Astrocyte (in vitro differentiated cells and primary cell): ENCODE measurements around the gene SLC25A47.

Experiments
- EZH2 ChIP-seq: IDR thresholded peaks from 2 replicates; pipeline ENCODE4 v1.6.1; 2012; ENCODE audit warnings: mild to moderate bottlenecking, low read length, inconsistent platforms; ENCODE audit not compliant: insufficient read depth
- TF ChIP-seq, protein P1 (sequence below): IDR thresholded peaks from 2 replicates; pipeline ENCODE4 v1.5.1; 2011; ENCODE audit warnings: low read depth, mild to moderate bottlenecking, inconsistent platforms, low read length, moderate library complexity; ENCODE audit not compliant: insufficient read depth

GRCh38 chr14:100359111-100359510 is 36.0 kb downstream of the SLC25A47 start:
- TF ChIP-seq, protein P1, sequence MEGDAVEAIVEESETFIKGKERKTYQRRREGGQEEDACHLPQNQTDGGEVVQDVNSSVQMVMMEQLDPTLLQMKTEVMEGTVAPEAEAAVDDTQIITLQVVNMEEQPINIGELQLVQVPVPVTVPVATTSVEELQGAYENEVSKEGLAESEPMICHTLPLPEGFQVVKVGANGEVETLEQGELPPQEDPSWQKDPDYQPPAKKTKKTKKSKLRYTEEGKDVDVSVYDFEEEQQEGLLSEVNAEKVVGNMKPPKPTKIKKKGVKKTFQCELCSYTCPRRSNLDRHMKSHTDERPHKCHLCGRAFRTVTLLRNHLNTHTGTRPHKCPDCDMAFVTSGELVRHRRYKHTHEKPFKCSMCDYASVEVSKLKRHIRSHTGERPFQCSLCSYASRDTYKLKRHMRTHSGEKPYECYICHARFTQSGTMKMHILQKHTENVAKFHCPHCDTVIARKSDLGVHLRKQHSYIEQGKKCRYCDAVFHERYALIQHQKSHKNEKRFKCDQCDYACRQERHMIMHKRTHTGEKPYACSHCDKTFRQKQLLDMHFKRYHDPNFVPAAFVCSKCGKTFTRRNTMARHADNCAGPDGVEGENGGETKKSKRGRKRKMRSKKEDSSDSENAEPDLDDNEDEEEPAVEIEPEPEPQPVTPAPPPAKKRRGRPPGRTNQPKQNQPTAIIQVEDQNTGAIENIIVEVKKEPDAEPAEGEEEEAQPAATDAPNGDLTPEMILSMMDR, result no peak
- no peak for TF ChIP-seq EZH2
